ENCODE results near the gene ROR2. TPM values are rescaled to one million over a fixed set of nuclear protein-coding genes. Genes with fewer than 3 reads are reported as not detected.
A peak's percentile ranks its signal among the peaks of the same experiment; 100 is the strongest.

The ROR2 gene
- total and polyA plus RNA-seq, 5 donors from 2014 or later, result 0.12 TPM; not detected in 4

- Histone ChIP-seq H3K9me3 (ENCODE audit: control insufficient read depth in 2 of 2, low read length in 2 of 2) (no peaks in the 10 kb centered on the region), H3K36me3 (ENCODE audit: control insufficient read depth, insufficient read depth, low read length) (no peaks in the 10 kb centered on the region), H3K4me1 (ENCODE audit: control insufficient read depth, insufficient read depth, low read length, poor library complexity, severe bottlenecking) (no peaks in the 10 kb centered on the region), H3K4me3 (ENCODE audit: low read depth, low read length) (no peak overlapping the region), H3K27ac (ENCODE audit: insufficient read depth, low read length, poor library complexity, severe bottlenecking) (no peak overlapping the region), H3K27me3 (ENCODE audit: control insufficient read depth, insufficient read depth, low read length) (no peaks in the 10 kb centered on the region)
- DNase-seq, result no peak
- peaks cover 0 to 4% (median 1%) of the 10 kb centered on the region in 7 donors for H3K9me3 Mint-ChIP-seq
- peaks cover 5% of the 10 kb centered on the region for H3K27me3 Mint-ChIP-seq
- H3K4me1 Mint-ChIP-seq, result no peaks in the 10 kb centered on the region
- no peaks in the 10 kb centered on the region for H3K36me3 Mint-ChIP-seq
- ATAC-seq (ENCODE audit: low read depth in 2 of 2), result no peak
- no peak overlapping the region for H3K27ac Mint-ChIP-seq
- H3K4me3 Mint-ChIP-seq, result no peak overlapping the region
Measured at GRCh38 chr9:91764661-91765060, 185.4 kb downstream of the ROR2 start.

- Histone ChIP-seq H3K4me3 (ENCODE audit: low read depth, low read length) (no peak overlapping the region), H3K27me3 (ENCODE audit: control insufficient read depth, insufficient read depth, low read length) (no peaks in the 10 kb centered on the region), H3K4me1 (ENCODE audit: control insufficient read depth, insufficient read depth, low read length, poor library complexity, severe bottlenecking) (no peaks in the 10 kb centered on the region), H3K9me3 (ENCODE audit: control insufficient read depth in 2 of 2, low read length in 2 of 2) (no peaks in the 10 kb centered on the region), H3K36me3 (ENCODE audit: control insufficient read depth, insufficient read depth, low read length) (no peaks in the 10 kb centered on the region), H3K27ac (ENCODE audit: insufficient read depth, low read length, poor library complexity, severe bottlenecking) (no peak overlapping the region)
- no peak overlapping the region for H3K27ac Mint-ChIP-seq
- ATAC-seq (ENCODE audit: low read depth in 2 of 2), result no peak
- H3K27me3 Mint-ChIP-seq, result no peaks in the 10 kb centered on the region
- H3K9me3 Mint-ChIP-seq, result peaks cover 0 to 4% (median 1%) of the 10 kb centered on the region in 7 donors
- no peak overlapping the region for H3K4me3 Mint-ChIP-seq
- DNase-seq, result no peak
- H3K36me3 Mint-ChIP-seq, result no peaks in the 10 kb centered on the region
- no peaks in the 10 kb centered on the region for H3K4me1 Mint-ChIP-seq
Measured at GRCh38 chr9:91761362-91761761, 188.7 kb downstream of the ROR2 start.

GRCh38 chr9:91760906-91761305 is 189.1 kb downstream of the ROR2 start:
- no peak for ATAC-seq (ENCODE audit: low read depth in 2 of 2)
- DNase-seq, result no peak
- no peak overlapping the region for H3K27ac ChIP-seq (ENCODE audit: insufficient read depth, low read length, poor library complexity, severe bottlenecking)
- H3K9me3 ChIP-seq (ENCODE audit: control insufficient read depth in 2 of 2, low read length in 2 of 2), result no peaks in the 10 kb centered on the region
- no peak overlapping the region for H3K27ac Mint-ChIP-seq
- no peaks in the 10 kb centered on the region for H3K4me1 Mint-ChIP-seq
- H3K36me3 Mint-ChIP-seq, result no peaks in the 10 kb centered on the region
- H3K4me3 Mint-ChIP-seq, result no peak overlapping the region
- no peaks in the 10 kb centered on the region for H3K4me1 ChIP-seq (ENCODE audit: control insufficient read depth, insufficient read depth, low read length, poor library complexity, severe bottlenecking)
- H3K27me3 Mint-ChIP-seq, result no peaks in the 10 kb centered on the region
- no peak overlapping the region for H3K4me3 ChIP-seq (ENCODE audit: low read depth, low read length)
- H3K36me3 ChIP-seq (ENCODE audit: control insufficient read depth, insufficient read depth, low read length), result no peaks in the 10 kb centered on the region
- H3K27me3 ChIP-seq (ENCODE audit: control insufficient read depth, insufficient read depth, low read length), result no peaks in the 10 kb centered on the region
- H3K9me3 Mint-ChIP-seq, result peaks cover 0 to 4% (median 0%) of the 10 kb centered on the region in 7 donors

DNA sequence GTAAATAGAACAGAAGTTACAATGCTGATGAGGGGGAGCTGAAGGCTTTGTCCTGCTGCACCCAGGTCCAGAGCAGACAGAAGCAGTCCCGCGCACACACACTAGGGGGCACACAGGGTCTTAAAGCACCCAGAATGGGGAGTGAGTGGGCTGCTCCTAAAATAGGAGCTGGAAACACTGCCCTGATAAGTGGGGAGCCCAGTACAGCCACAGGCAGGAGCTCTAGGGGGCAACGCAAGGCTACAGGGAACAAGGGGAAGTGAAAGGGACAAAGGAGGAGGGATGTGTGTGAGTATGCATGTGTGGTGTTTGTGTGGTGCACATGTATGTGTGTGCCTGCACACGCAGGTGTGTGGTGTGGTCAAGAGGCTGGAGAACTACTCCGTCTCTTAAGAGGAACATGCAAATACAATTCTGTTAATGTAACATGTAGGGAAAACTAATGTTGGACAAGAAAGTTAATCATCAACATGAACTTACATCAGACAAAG is 191.5 kb downstream of the ROR2 start:
- DNase-seq (peak in 1 of 3 donors; percentile 29), ATAC-seq (ENCODE audit: low read depth in 2 of 2) (no peak)
- no peaks in the 10 kb centered on the region for H3K27me3 ChIP-seq (ENCODE audit: control insufficient read depth, insufficient read depth, low read length)
- peaks cover 0 to 4% (median 0%) of the 10 kb centered on the region in 7 donors for H3K9me3 Mint-ChIP-seq
- H3K4me3 Mint-ChIP-seq, result no peak overlapping the region
- no peak overlapping the region for H3K27ac ChIP-seq (ENCODE audit: insufficient read depth, low read length, poor library complexity, severe bottlenecking)
- no peaks in the 10 kb centered on the region for H3K36me3 Mint-ChIP-seq
- no peaks in the 10 kb centered on the region for H3K36me3 ChIP-seq (ENCODE audit: control insufficient read depth, insufficient read depth, low read length)
- no peaks in the 10 kb centered on the region for H3K9me3 ChIP-seq (ENCODE audit: control insufficient read depth in 2 of 2, low read length in 2 of 2)
- H3K4me1 ChIP-seq (ENCODE audit: control insufficient read depth, insufficient read depth, low read length, poor library complexity, severe bottlenecking), result no peaks in the 10 kb centered on the region
- H3K27me3 Mint-ChIP-seq, result no peaks in the 10 kb centered on the region
- H3K4me1 Mint-ChIP-seq, result no peaks in the 10 kb centered on the region
- no peak overlapping the region for H3K4me3 ChIP-seq (ENCODE audit: low read depth, low read length)
- H3K27ac Mint-ChIP-seq, result no peak overlapping the region

GRCh38 chr9:91757782-91758181 is 192.2 kb downstream of the ROR2 start:
- ATAC-seq (ENCODE audit: low read depth in 2 of 2), result no peak

GRCh38 chr9:91756510-91756780 is 193.6 kb downstream of the ROR2 start:
- no peaks in the 10 kb centered on the region for H3K36me3 Mint-ChIP-seq
- Histone ChIP-seq H3K4me3 (ENCODE audit: low read depth, low read length) (no peak overlapping the region), H3K27ac (ENCODE audit: insufficient read depth, low read length, poor library complexity, severe bottlenecking) (no peak overlapping the region), H3K36me3 (ENCODE audit: control insufficient read depth, insufficient read depth, low read length) (no peaks in the 10 kb centered on the region), H3K9me3 (ENCODE audit: control insufficient read depth in 2 of 2, low read length in 2 of 2) (no peaks in the 10 kb centered on the region), H3K27me3 (ENCODE audit: control insufficient read depth, insufficient read depth, low read length) (peaks cover 2% of the 10 kb centered on the region), H3K4me1 (ENCODE audit: control insufficient read depth, insufficient read depth, low read length, poor library complexity, severe bottlenecking) (no peaks in the 10 kb centered on the region)
- H3K9me3 Mint-ChIP-seq, result no peaks in the 10 kb centered on the region
- no peak overlapping the region for H3K27ac Mint-ChIP-seq
- no peak overlapping the region for H3K4me3 Mint-ChIP-seq
- peaks cover 6% of the 10 kb centered on the region for H3K27me3 Mint-ChIP-seq
- no peaks in the 10 kb centered on the region for H3K4me1 Mint-ChIP-seq
- DNase-seq (no peak), ATAC-seq (ENCODE audit: low read depth in 2 of 2) (no peak)

More at GRCh38 chr9:91757782-91758181, 192.2 kb downstream of the ROR2 start:
- Mint-ChIP-seq H3K36me3 (no peaks in the 10 kb centered on the region), H3K9me3 (peaks cover 0 to 4% (median 0%) of the 10 kb centered on the region in 7 donors), H3K27ac (no peak overlapping the region), H3K27me3 (peaks cover under 1% of the 10 kb centered on the region), H3K4me3 (no peak overlapping the region), H3K4me1 (no peaks in the 10 kb centered on the region)
- DNase-seq, result no peak
- H3K4me3 ChIP-seq (ENCODE audit: low read depth, low read length), result no peak overlapping the region
- H3K9me3 ChIP-seq (ENCODE audit: control insufficient read depth in 2 of 2, low read length in 2 of 2), result no peaks in the 10 kb centered on the region
- H3K36me3 ChIP-seq (ENCODE audit: control insufficient read depth, insufficient read depth, low read length), result no peaks in the 10 kb centered on the region
- H3K4me1 ChIP-seq (ENCODE audit: control insufficient read depth, insufficient read depth, low read length, poor library complexity, severe bottlenecking), result no peaks in the 10 kb centered on the region
- no peaks in the 10 kb centered on the region for H3K27me3 ChIP-seq (ENCODE audit: control insufficient read depth, insufficient read depth, low read length)
- no peak overlapping the region for H3K27ac ChIP-seq (ENCODE audit: insufficient read depth, low read length, poor library complexity, severe bottlenecking)

DNA sequence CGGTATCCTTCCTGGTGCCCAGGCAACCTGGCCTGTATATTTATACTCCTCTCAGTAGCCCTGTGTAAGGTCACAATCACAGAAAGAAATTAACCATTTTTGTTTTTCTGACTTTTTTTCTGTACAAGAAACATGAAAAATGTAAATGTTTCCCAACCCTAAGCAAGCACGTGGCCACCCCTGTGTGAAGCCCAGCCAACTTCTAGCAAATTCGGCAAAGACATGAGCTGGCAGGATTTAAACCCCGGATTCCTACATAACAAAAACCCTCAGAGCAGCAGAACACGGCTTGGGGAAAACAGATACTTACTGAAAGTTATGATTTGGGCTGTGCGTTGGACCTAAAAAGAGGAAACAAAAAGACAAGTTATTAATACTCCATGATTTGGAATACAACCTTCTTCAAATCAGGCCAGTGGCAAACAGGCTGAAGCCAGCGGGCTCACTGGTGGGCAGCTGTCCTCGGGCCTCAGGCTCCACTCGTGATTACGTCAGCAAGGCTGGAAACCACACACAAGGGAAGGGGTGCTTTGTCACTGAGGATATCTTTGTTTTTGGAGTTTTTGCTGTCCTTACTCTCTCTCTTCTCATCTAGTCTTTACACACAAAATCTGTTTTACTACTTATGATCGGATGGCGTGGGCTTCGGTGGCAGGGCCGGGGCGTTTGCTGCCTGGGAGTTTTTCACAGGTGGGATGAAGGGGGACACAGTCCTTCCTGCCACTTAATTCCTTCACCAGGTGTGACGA is 194.1 kb downstream of the ROR2 start:
- H3K4me3 ChIP-seq (ENCODE audit: low read depth, low read length), result no peak overlapping the region
- H3K27ac ChIP-seq (ENCODE audit: insufficient read depth, low read length, poor library complexity, severe bottlenecking), result no peak overlapping the region
- no peaks in the 10 kb centered on the region for H3K4me1 Mint-ChIP-seq
- H3K9me3 Mint-ChIP-seq, result no peaks in the 10 kb centered on the region
- H3K36me3 Mint-ChIP-seq, result no peaks in the 10 kb centered on the region
- DNase-seq (no peak), ATAC-seq (ENCODE audit: low read depth in 2 of 2) (no peak)
- no peaks in the 10 kb centered on the region for H3K4me1 ChIP-seq (ENCODE audit: control insufficient read depth, insufficient read depth, low read length, poor library complexity, severe bottlenecking)
- H3K4me3 Mint-ChIP-seq, result no peak overlapping the region
- no peak overlapping the region for H3K27ac Mint-ChIP-seq
- no peaks in the 10 kb centered on the region for H3K9me3 ChIP-seq (ENCODE audit: control insufficient read depth in 2 of 2, low read length in 2 of 2)
- H3K27me3 ChIP-seq (ENCODE audit: control insufficient read depth, insufficient read depth, low read length), result peaks cover 2% of the 10 kb centered on the region
- H3K27me3 Mint-ChIP-seq, result peaks cover 6% of the 10 kb centered on the region
- H3K36me3 ChIP-seq (ENCODE audit: control insufficient read depth, insufficient read depth, low read length), result no peaks in the 10 kb centered on the region

DNA sequence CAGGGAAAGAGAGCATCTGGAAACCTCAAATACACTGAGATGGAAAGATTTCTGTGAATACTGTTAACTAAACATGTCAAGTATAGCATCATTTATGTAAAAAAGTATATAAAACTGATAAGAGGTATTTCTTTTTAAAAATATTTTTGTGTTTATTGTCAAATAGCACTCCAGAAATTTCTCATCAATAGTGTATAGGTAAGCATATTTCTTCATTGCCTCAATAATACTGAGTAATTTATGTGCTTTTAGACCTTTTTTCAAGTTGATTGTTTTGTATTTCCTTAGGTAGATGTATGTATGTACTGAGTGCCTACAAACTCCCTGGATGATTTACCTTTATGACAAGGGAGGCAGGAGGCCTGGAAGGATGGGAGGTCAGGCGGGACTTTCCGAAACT is 196.3 kb downstream of the ROR2 start:
- H3K27me3 ChIP-seq (ENCODE audit: control insufficient read depth, insufficient read depth, low read length), result peaks cover 3% of the 10 kb centered on the region
- H3K27me3 Mint-ChIP-seq, result peaks cover 6% of the 10 kb centered on the region
- H3K9me3 ChIP-seq (ENCODE audit: control insufficient read depth in 2 of 2, low read length in 2 of 2), result no peaks in the 10 kb centered on the region
- no peak overlapping the region for H3K27ac ChIP-seq (ENCODE audit: insufficient read depth, low read length, poor library complexity, severe bottlenecking)
- no peaks in the 10 kb centered on the region for H3K4me1 ChIP-seq (ENCODE audit: control insufficient read depth, insufficient read depth, low read length, poor library complexity, severe bottlenecking)
- H3K9me3 Mint-ChIP-seq, result peaks cover 0 to 2% (median 0%) of the 10 kb centered on the region in 7 donors
- no peak overlapping the region for H3K27ac Mint-ChIP-seq
- H3K36me3 Mint-ChIP-seq, result no peaks in the 10 kb centered on the region
- H3K4me1 Mint-ChIP-seq, result no peaks in the 10 kb centered on the region
- ATAC-seq (ENCODE audit: low read depth in 2 of 2) (no peak), DNase-seq (no peak)
- H3K36me3 ChIP-seq (ENCODE audit: control insufficient read depth, insufficient read depth, low read length), result no peaks in the 10 kb centered on the region
- no peak overlapping the region for H3K4me3 ChIP-seq (ENCODE audit: low read depth, low read length)
- no peak overlapping the region for H3K4me3 Mint-ChIP-seq

Data from CD4-positive, CD25-positive, alpha-beta regulatory T cell (primary cell).